Calu3 (cell line): ENCODE measurements around the gene HCAR1. TPM values are rescaled to one million over a fixed set of nuclear protein-coding genes. Genes with fewer than 3 reads are reported as not detected.
"Not testable (repeated sequence)": the region's sequence is repeated elsewhere in the genome, so short reads cannot be mapped to it uniquely, and the experiment has no call there.

Experiments used
- BruUV-seq: library from RNA; stranded (reverse); fragments of 400-500 nt; replicated peaks from 2 replicates; lab custom pipeline; 2021; lab: Mats Ljungman, UMichigan
- CTCF ChIA-PET: fragments of 300-600 bp; sonication (Branson Sonifier 250); formaldehyde crosslinking; loops from one replicate; lab custom pipeline; 2022; ENCODE audit warnings: antibody characterized with exemption; lab: Charles Lee
- DNase-seq: peaks from one replicate; pipeline ENCODE4 v3.0.0; 2022
- H3K27ac Mint-ChIP-seq: one replicate; pipeline ENCODE4 v1.8.0; 2022; ENCODE audit warnings: mixed read lengths; ENCODE audit not compliant: unreplicated experiment
- H3K27me3 Mint-ChIP-seq: one replicate; pipeline ENCODE4 v1.8.0; 2022; ENCODE audit warnings: mixed read lengths; ENCODE audit not compliant: unreplicated experiment
- H3K36me3 Mint-ChIP-seq: one replicate; pipeline ENCODE4 v1.8.0; 2022; ENCODE audit warnings: mild to moderate bottlenecking, moderate library complexity, mixed read lengths; ENCODE audit not compliant: insufficient read depth, unreplicated experiment
- H3K4me1 Mint-ChIP-seq: one replicate; pipeline ENCODE4 v1.8.0; 2022; ENCODE audit warnings: mild to moderate bottlenecking, low read depth, mixed read lengths; ENCODE audit not compliant: unreplicated experiment
- H3K4me3 Mint-ChIP-seq: one replicate; pipeline ENCODE4 v1.8.0; 2022; ENCODE audit warnings: mild to moderate bottlenecking, low read depth, moderate library complexity, mixed read lengths; ENCODE audit not compliant: unreplicated experiment
- H3K9me3 Mint-ChIP-seq: one replicate; pipeline ENCODE4 v1.8.0; 2022; ENCODE audit warnings: low read depth, mixed read lengths; ENCODE audit not compliant: unreplicated experiment
- CTCF ChIP-seq: fragments of 200-600 bp; IDR thresholded peaks from one replicate; pipeline ENCODE4 v1.8.0; 2022; ENCODE audit warnings: antibody characterized with exemption; ENCODE audit not compliant: unreplicated experiment
- intact Hi-C: fragments of 100-400 bp; cut with micrococcal nuclease; formaldehyde crosslinking; loops from one replicate; pipeline ENCODE4 v1.10.0; 2022; ENCODE audit not compliant: unreplicated experiment
- total RNA-seq: library from RNA; stranded (reverse); gene quantifications from 2 replicates; pipeline ENCODE4 v1.2.3, GENCODE V29; 2022

HCAR1 gene
- total RNA-seq, 1 experiment from 2014 or later: 5.9 TPM

- no peaks in the 10 kb centered on the region for H3K27me3 Mint-ChIP-seq
- intact Hi-C loops: no loop called here
- H3K4me1 Mint-ChIP-seq: peaks cover 5% of the 10 kb centered on the region
- no peak overlapping the region for H3K27ac Mint-ChIP-seq
- H3K36me3 Mint-ChIP-seq: peaks cover 3% of the 10 kb centered on the region
- CTCF ChIA-PET: interaction anchor here (0.5 kb wide), 1 partner anchor 9 kb away, joined by 4 read pairs; no protein-coding TSS in a partner anchor
- TF ChIP-seq CTCF: no peak
- BruUV-seq: no TSS peak
- H3K9me3 Mint-ChIP-seq: no peaks in the 10 kb centered on the region
- DNase-seq: no peak
- H3K4me3 Mint-ChIP-seq: no peak overlapping the region
Measured at GRCh38 chr12:122684297-122684813, 46.3 kb downstream of the HCAR1 start.

GRCh38 chr12:122681814-122682213 is 48.8 kb downstream of the HCAR1 start:
- BruUV-seq: no TSS peak
- H3K4me1 Mint-ChIP-seq: peaks cover 12% of the 10 kb centered on the region
- no peak overlapping the region for H3K27ac Mint-ChIP-seq
- H3K9me3 Mint-ChIP-seq: no peaks in the 10 kb centered on the region
- H3K36me3 Mint-ChIP-seq: peaks cover 7% of the 10 kb centered on the region
- no peak overlapping the region for H3K4me3 Mint-ChIP-seq
- no peak for TF ChIP-seq CTCF
- intact Hi-C loops: no loop called here
- no peak for DNase-seq
- CTCF ChIA-PET: no interaction called here
- H3K27me3 Mint-ChIP-seq: no peaks in the 10 kb centered on the region

- DNase-seq, H3K9me3 Mint-ChIP-seq, H3K4me3 Mint-ChIP-seq, H3K27me3 Mint-ChIP-seq, H3K27ac Mint-ChIP-seq, BruUV-seq, H3K36me3 Mint-ChIP-seq, intact Hi-C loops: not testable (repeated sequence)
- CTCF ChIA-PET: interaction anchor here (0.7 kb wide), 1 partner anchor 33 kb away, joined by 3 read pairs; no protein-coding TSS in a partner anchor
- H3K4me1 Mint-ChIP-seq: peaks cover 12% of the 10 kb centered on the region
Measured at GRCh38 chr12:122680989-122681388, 49.7 kb downstream of the HCAR1 start.

- CTCF ChIA-PET, H3K27me3 Mint-ChIP-seq, DNase-seq, H3K27ac Mint-ChIP-seq, intact Hi-C loops, H3K9me3 Mint-ChIP-seq, BruUV-seq, H3K4me3 Mint-ChIP-seq, H3K36me3 Mint-ChIP-seq: not testable (repeated sequence)
- H3K4me1 Mint-ChIP-seq: peaks cover 12% of the 10 kb centered on the region
Measured at GRCh38 chr12:122676781-122677180, 53.9 kb downstream of the HCAR1 start.

Other genes starting within 250 kb of the HCAR1 start
- 46.6 and 46.8 TPM in 2 replicates for gene ZCCHC8, start 229.9 kb downstream of the HCAR1 start, total RNA-seq
- 84.0 and 86.9 TPM in 2 replicates for gene RSRC2, start 203.9 kb downstream of the HCAR1 start, total RNA-seq
- gene KNTC1, start 203.6 kb downstream of the HCAR1 start, total RNA-seq: 97.8 and 110 TPM in 2 replicates
- not detected in 2 replicates for gene HCAR2, start 27.5 kb downstream of the HCAR1 start, total RNA-seq
- gene HCAR3, start 14.0 kb downstream of the HCAR1 start, total RNA-seq: 0.17 TPM in 1 of 2 replicates, not detected in the other
- 83.2 and 85.8 TPM in 2 replicates for gene DENR, start 22.0 kb upstream of the HCAR1 start, total RNA-seq
- gene CCDC62, start 43.7 kb upstream of the HCAR1 start, total RNA-seq: 0.66 and 0.98 TPM in 2 replicates
- 234 and 246 TPM in 2 replicates for gene HIP1R, start 104.6 kb upstream of the HCAR1 start, total RNA-seq
- 104 and 118 TPM in 2 replicates for gene VPS37B, start 165.3 kb upstream of the HCAR1 start, total RNA-seq
- 25.6 and 26.5 TPM in 2 replicates for gene ABCB9, start 235.6 kb upstream of the HCAR1 start, total RNA-seq
- 21.5 and 22.8 TPM in 2 replicates for gene OGFOD2, start 244.4 kb upstream of the HCAR1 start, total RNA-seq
- gene ARL6IP4, start 249.8 kb upstream of the HCAR1 start, total RNA-seq: 171 TPM in 2 replicates